Measurements from ENCODE around the gene PRR29.
"Not testable (repeated sequence)": the region's sequence is repeated elsewhere in the genome, so short reads cannot be mapped to it uniquely, and the experiment has no call there.

PRR29 gene

GRCh38 chr17:63974594-63975192 lies 23.5 kb upstream of the PRR29 start:
- DNase-seq (ENCODE audit: low read depth) = no peak

GRCh38 chr17:63975541-63976092 lies 22.5 kb upstream of the PRR29 start:
- DNase-seq (ENCODE audit: low read depth) = no peak

GRCh38 chr17:63976702-63977101 lies 21.4 kb upstream of the PRR29 start:
- no peak for DNase-seq (ENCODE audit: low read depth)

- no peak for DNase-seq (ENCODE audit: low read depth)
Measured at GRCh38 chr17:63978272-63979200, 19.6 kb upstream of the PRR29 start.

GRCh38 chr17:63982641-63983040 lies 15.5 kb upstream of the PRR29 start:
- DNase-seq (ENCODE audit: low read depth) = not testable (repeated sequence)

GRCh38 chr17:63983320-63983719 lies 14.8 kb upstream of the PRR29 start:
- DNase-seq (ENCODE audit: low read depth) = no peak

GRCh38 chr17:63984236-63984635 lies 13.9 kb upstream of the PRR29 start:
- no peak for DNase-seq (ENCODE audit: low read depth)

- DNase-seq (ENCODE audit: low read depth) = peak; percentile 35
Measured at GRCh38 chr17:63984651-63985386, 13.3 kb upstream of the PRR29 start.

GRCh38 chr17:63985387-63986140 lies 12.6 kb upstream of the PRR29 start:
- no peak for DNase-seq (ENCODE audit: low read depth)

GRCh38 chr17:63986821-63987220 lies 11.3 kb upstream of the PRR29 start:
- no peak for DNase-seq (ENCODE audit: low read depth)

- no peak for DNase-seq (ENCODE audit: low read depth)
Measured at GRCh38 chr17:63987221-63988126, 10.7 kb upstream of the PRR29 start.

GRCh38 chr17:63988127-63988478 lies 10.0 kb upstream of the PRR29 start:
- no peak for DNase-seq (ENCODE audit: low read depth)

GRCh38 chr17:63988741-63989621 lies 9.2 kb upstream of the PRR29 start:
- DNase-seq (ENCODE audit: low read depth) = no peak

GRCh38 chr17:63989622-63990345 lies 8.4 kb upstream of the PRR29 start:
- DNase-seq (ENCODE audit: low read depth) = no peak

- DNase-seq (ENCODE audit: low read depth) = no peak
Measured at GRCh38 chr17:63991611-63992010, 6.5 kb upstream of the PRR29 start.

GRCh38 chr17:63993368-63993985 lies 4.7 kb upstream of the PRR29 start:
- DNase-seq (ENCODE audit: low read depth) = peak; percentile 12

GRCh38 chr17:63995626-63996025 lies 2.5 kb upstream of the PRR29 start:
- DNase-seq (ENCODE audit: low read depth) = no peak

- DNase-seq (ENCODE audit: low read depth) = no peak
Measured at GRCh38 chr17:63996430-63997182, 1.5 kb upstream of the PRR29 start.
